ENCODE results near the gene ITPRID2. TPM values are rescaled to one million over a fixed set of nuclear protein-coding genes. Genes with fewer than 3 reads are reported as not detected.

ITPRID2 gene
- total and polyA plus RNA-seq, 2 of the 8 experiments (the other 6 are each of a cell fraction or from before 2014, with no cell fraction given): 1.9 to 12.6 TPM

GRCh38 chr2:181958726-181959125 is 67.2 kb downstream of the ITPRID2 start:
- CTCF ChIA-PET (ENCODE audit: partially characterized antibody): interaction anchor here (1.2 kb wide), 1 partner anchor 9 kb away, joined by 4 read pairs; no protein-coding TSS in a partner anchor
- no peak for TF ChIP-seq KDM4A (IDR thresholded peaks at IDR 0.05; ENCODE audit: low read depth, low read length, severe bottlenecking)
- TF ChIP-seq SP2 (IDR thresholded peaks at IDR 0.05; ENCODE audit: low read length): no peak
- TF ChIP-seq EZH2 (IDR thresholded peaks at IDR 0.05; ENCODE audit: low read depth, low read length, severe bottlenecking): no peak
- no peak for TF ChIP-seq MAX (IDR thresholded peaks at IDR 0.05)
- TF ChIP-seq USF2 (IDR thresholded peaks at IDR 0.05; ENCODE audit: low read length): no peak
- TF ChIP-seq RNF2 (IDR thresholded peaks at IDR 0.05; ENCODE audit: borderline replicate concordance, low read depth, low read length, missing control alignments, poor library complexity, severe bottlenecking): no peak
- TF ChIP-seq CEBPB (IDR thresholded peaks at IDR 0.05; ENCODE audit: low read depth, low read length): no peak
- no peak for TF ChIP-seq SP1 (IDR thresholded peaks at IDR 0.05; ENCODE audit: low read depth, low read length)
- no peak for TF ChIP-seq TBP (IDR thresholded peaks at IDR 0.05; ENCODE audit: low read depth, low read length)
- no peak for TF ChIP-seq GTF2F1 (IDR thresholded peaks at IDR 0.05; ENCODE audit: borderline replicate concordance, low read depth, low read length)
- no peak for TF ChIP-seq ATF2 (IDR thresholded peaks at IDR 0.05; ENCODE audit: low read length)

More at GRCh38 chr2:181958726-181959125, 67.2 kb downstream of the ITPRID2 start:
- FAIRE-seq (no peak), DNase-seq (ENCODE audit: low read depth in 1 of 2, low spot score in 2 of 2) (no peak)
- Histone ChIP-seq H2BK12ac (ENCODE audit: low read depth, low read length) (no peak overlapping the region), H3K23me2 (ENCODE audit: low read depth, low read length) (no peaks in the 10 kb centered on the region), H2BK120ac (replicated peaks; ENCODE audit: low read depth, low read length) (no peak overlapping the region), H3K27me3 (replicated peaks in 1 of 4; ENCODE audit: control insufficient read depth in 3 of 4, extremely low read depth in 1 of 4, insufficient read depth in 3 of 4, low read length in 3 of 4) (no peaks in the 10 kb centered on the region), H3K9ac (replicated peaks in 1 of 4; ENCODE audit: extremely low read depth in 1 of 4, low read depth in 3 of 4, low read length in 3 of 4) (no peak overlapping the region), H3K4me1 (replicated peaks in 1 of 4; ENCODE audit: control insufficient read depth in 3 of 4, insufficient read depth in 4 of 4, low read length in 3 of 4) (no peaks in the 10 kb centered on the region), H4K5ac (ENCODE audit: insufficient read length, low read depth, low read length) (no peak overlapping the region), H4K20me1 (replicated peaks in 1 of 2; ENCODE audit: control insufficient read depth in 1 of 2, insufficient read depth in 2 of 2, low read length in 2 of 2) (no peaks in the 10 kb centered on the region), H2BK20ac (ENCODE audit: low read length) (no peak overlapping the region), H3K79me2 (ENCODE audit: control insufficient read depth in 1 of 2, insufficient read depth in 2 of 2, low read length in 2 of 2) (no peaks in the 10 kb centered on the region), H3K36me3 (ENCODE audit: control insufficient read depth in 2 of 4, insufficient read depth in 4 of 4, low read length in 3 of 4) (no peaks in the 10 kb centered on the region), H3K23ac (ENCODE audit: insufficient read length) (no peak overlapping the region), H2AFZ (ENCODE audit: low read length) (no peak overlapping the region), H4K8ac (ENCODE audit: extremely low read depth, insufficient read depth, low read length) (no peak overlapping the region), H3K4ac (replicated peaks; ENCODE audit: insufficient read length, low read depth, low read length) (no peak overlapping the region), H3K9me3 (ENCODE audit: insufficient read depth in 2 of 2, low read depth in 1 of 2, low read length in 1 of 2) (no peaks in the 10 kb centered on the region; a peak in 1 of 4 replicates), H2AK5ac (ENCODE audit: low read depth, low read length) (no peak overlapping the region), H4K91ac (replicated peaks; ENCODE audit: insufficient read length, low read length) (no peak overlapping the region), H3K4me3 (ENCODE audit: extremely low read depth in 1 of 4, insufficient read depth in 2 of 4, low read depth in 3 of 4, low read length in 4 of 4) (no peak overlapping the region), H3K79me1 (ENCODE audit: low read depth, low read length) (no peaks in the 10 kb centered on the region), H3K18ac (ENCODE audit: extremely low read depth, low read length) (no peak overlapping the region), H2BK5ac (ENCODE audit: low read depth, low read length) (no peak overlapping the region), H3K14ac (ENCODE audit: insufficient read length) (no peak overlapping the region), H3K27ac (ENCODE audit: low read depth, low read length) (no peak overlapping the region), H2BK15ac (ENCODE audit: low read length) (no peak overlapping the region), H3K56ac (replicated peaks; ENCODE audit: insufficient read length, low read depth, low read length) (no peak overlapping the region), H3K4me2 (ENCODE audit: insufficient read depth in 1 of 2, low read depth in 2 of 2, low read length in 2 of 2) (no peak overlapping the region)
- POLR2A ChIA-PET (ENCODE audit: partially characterized antibody): no interaction called here
- 84% methylated on average over 1 of the region's 1 CpG; no CpG with 5 or more reads in 1 of the 2 experiments for WGBS, 2 experiments (ENCODE audit: extremely low coverage in 1 of 2, insufficient coverage in 1 of 2, insufficient read length in 1 of 2, insufficient replicate concordance in 2 of 2, low coverage in 1 of 2, low lambda C conversion rate in 2 of 2, missing lambda C conversion rate in 1 of 2)

Measured in H1 (cell line).